ENCODE measurements around the gene SMIM36.

GRCh38 chr17:55440391-55440790 is 70.9 kb downstream of the SMIM36 start:
- TF ChIP-seq REST (IDR thresholded peaks at IDR 0.05; ENCODE audit: insufficient read depth in 1 of 2, low read depth in 2 of 2, low read length in 2 of 2) (no peak), POLR2AphosphoS5 (IDR thresholded peaks at IDR 0.05; ENCODE audit: low read depth, low read length) (no peak), SIN3A (IDR thresholded peaks at IDR 0.05; ENCODE audit: borderline replicate concordance, insufficient read depth, low read length) (no peak), TAF1 (IDR thresholded peaks at IDR 0.05; ENCODE audit: borderline replicate concordance, insufficient read depth, low read length) (no peak), FOXP2 (optimal IDR thresholded peaks at IDR 0.05; ENCODE audit: borderline replicate concordance, extremely low read depth, extremely low read length, insufficient read depth) (no peak)
